GM20000 (cell line): Measurements from ENCODE around the gene BRCA1.
"Not testable (repeated sequence)": the region's sequence is repeated elsewhere in the genome, so short reads cannot be mapped to it uniquely, and the experiment has no call there.

Experiments used
- DNase-seq: peaks from one replicate; pipeline ENCODE4 v3.0.0; 2012; ENCODE audit warnings: low spot score
- TF ChIP-seq, protein P1 (sequence below): IDR thresholded peaks from 2 replicates; pipeline ENCODE4 v1.5.1; 2012; ENCODE audit warnings: mild to moderate bottlenecking, control low read depth; ENCODE audit errors: extremely low read depth, missing control alignments

Gene BRCA1

DNA sequence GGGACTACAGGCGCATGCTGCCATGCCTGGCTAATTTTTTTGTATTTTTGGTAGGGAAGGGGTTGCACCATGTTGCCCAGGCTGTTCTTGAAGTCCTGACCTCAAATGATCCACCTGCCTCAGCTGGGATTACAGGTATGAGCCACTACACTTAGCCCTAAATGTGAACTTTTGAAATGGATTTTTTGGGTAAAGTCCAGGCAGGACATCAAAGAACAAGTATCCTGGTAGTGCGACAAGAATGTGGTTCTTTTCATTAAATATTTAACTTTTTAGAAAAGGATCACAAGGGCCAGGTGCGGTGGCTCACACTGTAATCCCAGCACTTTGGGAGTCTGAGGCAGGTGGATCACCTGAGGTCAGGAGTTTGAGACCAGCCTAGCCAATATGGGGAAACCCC is 30.5 kb upstream of the BRCA1 start:
- TF ChIP-seq, protein P1, sequence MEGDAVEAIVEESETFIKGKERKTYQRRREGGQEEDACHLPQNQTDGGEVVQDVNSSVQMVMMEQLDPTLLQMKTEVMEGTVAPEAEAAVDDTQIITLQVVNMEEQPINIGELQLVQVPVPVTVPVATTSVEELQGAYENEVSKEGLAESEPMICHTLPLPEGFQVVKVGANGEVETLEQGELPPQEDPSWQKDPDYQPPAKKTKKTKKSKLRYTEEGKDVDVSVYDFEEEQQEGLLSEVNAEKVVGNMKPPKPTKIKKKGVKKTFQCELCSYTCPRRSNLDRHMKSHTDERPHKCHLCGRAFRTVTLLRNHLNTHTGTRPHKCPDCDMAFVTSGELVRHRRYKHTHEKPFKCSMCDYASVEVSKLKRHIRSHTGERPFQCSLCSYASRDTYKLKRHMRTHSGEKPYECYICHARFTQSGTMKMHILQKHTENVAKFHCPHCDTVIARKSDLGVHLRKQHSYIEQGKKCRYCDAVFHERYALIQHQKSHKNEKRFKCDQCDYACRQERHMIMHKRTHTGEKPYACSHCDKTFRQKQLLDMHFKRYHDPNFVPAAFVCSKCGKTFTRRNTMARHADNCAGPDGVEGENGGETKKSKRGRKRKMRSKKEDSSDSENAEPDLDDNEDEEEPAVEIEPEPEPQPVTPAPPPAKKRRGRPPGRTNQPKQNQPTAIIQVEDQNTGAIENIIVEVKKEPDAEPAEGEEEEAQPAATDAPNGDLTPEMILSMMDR, result no peak
- no peak for DNase-seq

GRCh38 chr17:43153197-43153835 is 28.2 kb upstream of the BRCA1 start:
- not testable (repeated sequence) for DNase-seq

GRCh38 chr17:43151880-43152456 is 26.8 kb upstream of the BRCA1 start:
- TF ChIP-seq, protein P1, result no peak
- DNase-seq, result no peak

- TF ChIP-seq, protein P1, result no peak
- DNase-seq, result no peak
These were observed 21.5 kb upstream of the BRCA1 start for GRCh38 chr17:43146649-43147048.

GRCh38 chr17:43143201-43143600 is 18.0 kb upstream of the BRCA1 start:
- TF ChIP-seq, protein P1, result no peak
- DNase-seq, result no peak

DNA sequence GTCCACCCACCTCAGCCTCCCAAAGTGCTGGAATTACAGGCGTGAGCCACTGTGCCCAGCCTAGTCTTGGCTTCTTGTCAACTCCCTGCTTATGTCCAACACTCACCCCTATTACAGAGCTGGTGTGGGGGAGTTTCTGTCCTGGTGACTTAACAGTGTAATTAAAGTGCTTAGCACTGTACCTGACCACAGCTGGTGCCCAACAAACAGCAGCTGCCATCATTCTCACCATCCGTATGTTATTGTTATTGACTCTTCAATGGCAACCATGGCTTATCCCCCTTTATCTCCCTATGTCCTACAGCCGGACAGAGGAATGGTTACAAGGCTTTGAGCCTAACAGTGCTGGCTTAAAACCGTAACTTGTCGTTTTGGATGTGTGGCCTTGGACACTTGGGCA is 17.0 kb upstream of the BRCA1 start:
- TF ChIP-seq, protein P1, result no peak
- DNase-seq, result no peak

- TF ChIP-seq, protein P1, result no peak
- no peak for DNase-seq
These were observed 15.5 kb upstream of the BRCA1 start for GRCh38 chr17:43140396-43141332.

- not testable (repeated sequence) for DNase-seq
These were observed 13.4 kb upstream of the BRCA1 start for GRCh38 chr17:43138531-43138930.

DNA sequence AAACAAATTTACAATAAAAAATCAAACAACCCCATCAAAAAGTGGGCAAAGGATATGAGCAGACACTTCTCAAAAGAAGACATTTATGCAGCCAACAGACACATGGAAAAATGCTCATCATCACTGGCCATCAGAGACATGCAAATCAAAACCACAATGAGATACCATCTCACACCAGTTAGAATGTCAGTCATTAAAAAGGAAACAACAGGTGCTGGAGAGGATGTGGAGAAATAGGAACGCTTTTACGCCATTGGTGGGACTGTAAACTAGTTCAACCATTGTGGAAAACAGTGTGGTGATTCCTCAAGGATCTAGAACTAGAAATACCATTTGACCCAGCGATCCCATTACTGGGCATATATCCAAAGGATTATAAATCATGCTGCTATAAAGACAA is 11.4 kb upstream of the BRCA1 start:
- DNase-seq, result not testable (repeated sequence)
